ENCODE data around the gene TRIO. TPM values are rescaled to one million over a fixed set of nuclear protein-coding genes. Genes with fewer than 3 reads are reported as not detected.

TRIO gene
- total and polyA plus RNA-seq, 11 donors = 35.2 to 99.1 (median 58.4) TPM

GRCh38 chr5:14419686-14420085 lies 276.5 kb downstream of the TRIO start:
- intact Hi-C loops (cut with DNase I) = no loop called here
- H3K27ac ChIP-seq = no peak overlapping the region
- no peaks in the 10 kb centered on the region for H3K27me3 ChIP-seq
- H3K9me3 ChIP-seq = no peaks in the 10 kb centered on the region
- peaks cover 0 to 82% (median 66%) of the 10 kb centered on the region in 9 donors for H3K36me3 ChIP-seq
- no peak overlapping the region for H3K4me3 ChIP-seq
- TF ChIP-seq CTCF (IDR thresholded peaks at IDR 0.05) (no peak), POLR2A (IDR thresholded peaks at IDR 0.05) (no peak)
- no peak for DNase-seq
- 96 to 99% (median 97%) methylated on average over 8 to 12 of the region's 12 CpGs for WGBS, 4 donors
- ATAC-seq = no peak
- H3K4me1 ChIP-seq = peaks cover 0 to 27% (median 12%) of the 10 kb centered on the region in 12 donors

DNA sequence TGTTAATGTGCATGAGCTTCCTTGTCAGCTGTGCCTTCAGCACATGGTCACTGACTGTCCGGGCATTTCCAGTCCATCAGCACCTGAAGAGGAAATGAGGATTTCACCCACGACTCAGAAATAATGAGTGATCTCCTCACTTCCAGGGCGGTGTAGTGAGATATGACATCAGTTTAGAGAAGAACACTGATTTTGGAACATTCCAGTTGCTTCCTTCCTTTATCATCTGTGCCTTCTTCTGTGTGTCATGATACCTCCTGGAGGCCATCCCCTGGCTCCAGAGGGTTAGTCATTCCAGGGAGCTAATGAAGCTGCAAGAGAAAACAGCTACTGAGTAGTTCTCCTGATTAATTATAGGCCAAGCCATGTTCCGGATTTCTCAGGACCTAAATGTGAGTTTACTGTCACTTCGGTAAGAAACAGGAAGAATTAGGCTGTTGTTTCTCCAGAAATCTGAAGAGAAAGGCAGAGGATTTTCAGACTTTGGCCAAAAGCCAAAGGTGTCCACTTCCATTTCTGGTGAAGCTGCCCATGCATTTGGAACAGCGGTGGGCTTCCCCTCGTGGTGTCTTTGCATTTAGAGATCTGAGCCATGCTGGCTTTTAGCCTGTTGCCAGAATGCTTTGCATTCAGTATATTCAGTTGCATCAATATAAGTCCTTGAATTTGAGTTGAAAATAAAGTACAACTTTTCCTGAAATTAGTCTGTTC lies 277.1 kb downstream of the TRIO start:
- TF ChIP-seq POLR2A (IDR thresholded peaks at IDR 0.05) (no peak), CTCF (IDR thresholded peaks at IDR 0.05) (no peak)
- no peak overlapping the region for H3K4me3 ChIP-seq
- no peak overlapping the region for H3K27ac ChIP-seq
- peaks cover 0 to 27% (median 12%) of the 10 kb centered on the region in 12 donors for H3K4me1 ChIP-seq
- H3K9me3 ChIP-seq = no peaks in the 10 kb centered on the region
- WGBS, 4 donors = 52 to 67% (median 64%) methylated on average over 7 of the region's 7 CpGs
- DNase-seq (no peak), ATAC-seq (no peak)
- intact Hi-C loops (cut with DNase I) = no loop called here
- H3K36me3 ChIP-seq = peaks cover 0 to 79% (median 63%) of the 10 kb centered on the region in 9 donors
- H3K27me3 ChIP-seq = no peaks in the 10 kb centered on the region

- 76 to 91% (median 88%) methylated on average over 8 of the region's 8 CpGs for WGBS, 4 donors
- H3K36me3 ChIP-seq = peaks cover 0 to 82% (median 63%) of the 10 kb centered on the region in 9 donors
- TF ChIP-seq POLR2A (IDR thresholded peaks at IDR 0.05) = no peak
Measured at GRCh38 chr5:14421851-14422250, 278.7 kb downstream of the TRIO start.

GRCh38 chr5:14424011-14424685 lies 281.0 kb downstream of the TRIO start:
- Histone ChIP-seq H3K9me3 (no peaks in the 10 kb centered on the region), H3K27me3 (no peaks in the 10 kb centered on the region), H3K4me1 (peaks cover 0 to 30% (median 24%) of the 10 kb centered on the region in 12 donors), H3K27ac (no peak overlapping the region), H3K4me3 (no peak overlapping the region), H3K36me3 (peaks cover 0 to 73% (median 55%) of the 10 kb centered on the region in 9 donors)
- no peak for TF ChIP-seq POLR2A (IDR thresholded peaks at IDR 0.05)
- no peak for TF ChIP-seq CTCF (IDR thresholded peaks at IDR 0.05)
- no peak for ATAC-seq
- DNase-seq = no peak
- intact Hi-C loops (cut with DNase I) = no loop called here
- WGBS, 4 donors = 89 to 92% (median 92%) methylated on average over 7 of the region's 7 CpGs

More at GRCh38 chr5:14421851-14422250, 278.7 kb downstream of the TRIO start:
- Histone ChIP-seq H3K27ac (no peak overlapping the region), H3K4me1 (peaks cover 0 to 21% (median 11%) of the 10 kb centered on the region in 12 donors), H3K27me3 (no peaks in the 10 kb centered on the region), H3K9me3 (no peaks in the 10 kb centered on the region), H3K4me3 (no peak overlapping the region)
- intact Hi-C loops (cut with DNase I) = no loop called here
- no peak for DNase-seq
- no peak for ATAC-seq
